Skeletal muscle cell (primary cell): ENCODE results near the gene CBX1.

ENCODE experiments used
- DNase-seq: peaks from one replicate; pipeline ENCODE4 v3.0.0-alpha.2; 2010; ENCODE audit warnings: low read depth
- H3K4me3 ChIP-seq: 2 replicates; pipeline ENCODE4 v1.5.1; 2011; ENCODE audit warnings: low read depth, mild to moderate bottlenecking, control low read depth, low read length, moderate library complexity

The CBX1 gene

DNA sequence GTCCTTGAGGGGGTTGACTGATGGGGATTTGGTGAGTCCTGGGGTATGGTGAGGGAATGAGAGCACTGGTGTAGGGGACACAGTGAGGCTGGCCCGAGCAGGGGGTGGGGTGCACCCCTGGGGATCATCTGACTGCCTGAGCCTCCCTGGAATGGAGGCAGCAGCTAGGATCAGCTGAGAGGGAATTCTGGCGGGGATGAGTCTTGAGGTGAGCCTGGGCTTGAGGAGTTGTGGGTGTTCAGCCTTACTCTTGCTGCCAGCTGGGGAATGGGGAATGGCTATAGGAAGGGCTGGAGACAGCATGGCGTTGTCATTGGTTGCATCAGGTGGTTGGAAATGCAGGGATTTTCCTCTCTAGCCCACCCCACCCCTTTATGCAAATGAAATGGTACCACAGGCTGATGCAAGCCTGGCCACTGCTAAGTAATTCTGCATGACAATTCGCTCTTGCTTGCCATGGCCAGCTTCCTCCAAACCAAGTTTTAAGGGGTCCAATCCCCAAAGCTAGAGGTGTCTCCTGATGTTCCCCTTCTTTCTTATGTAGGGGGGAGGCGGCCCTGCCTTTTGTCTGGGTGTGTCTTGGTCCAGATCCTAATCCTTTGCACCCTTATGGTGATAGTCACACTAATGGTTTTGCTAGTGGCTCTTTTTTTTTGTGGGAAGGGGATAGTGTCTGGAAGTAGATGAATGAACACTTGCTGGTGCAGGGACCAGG, 45.6 kb downstream of the CBX1 start:
- H3K4me3 ChIP-seq: peak overlapping the region; percentile 46
- peak; percentile 74 for DNase-seq

DNA sequence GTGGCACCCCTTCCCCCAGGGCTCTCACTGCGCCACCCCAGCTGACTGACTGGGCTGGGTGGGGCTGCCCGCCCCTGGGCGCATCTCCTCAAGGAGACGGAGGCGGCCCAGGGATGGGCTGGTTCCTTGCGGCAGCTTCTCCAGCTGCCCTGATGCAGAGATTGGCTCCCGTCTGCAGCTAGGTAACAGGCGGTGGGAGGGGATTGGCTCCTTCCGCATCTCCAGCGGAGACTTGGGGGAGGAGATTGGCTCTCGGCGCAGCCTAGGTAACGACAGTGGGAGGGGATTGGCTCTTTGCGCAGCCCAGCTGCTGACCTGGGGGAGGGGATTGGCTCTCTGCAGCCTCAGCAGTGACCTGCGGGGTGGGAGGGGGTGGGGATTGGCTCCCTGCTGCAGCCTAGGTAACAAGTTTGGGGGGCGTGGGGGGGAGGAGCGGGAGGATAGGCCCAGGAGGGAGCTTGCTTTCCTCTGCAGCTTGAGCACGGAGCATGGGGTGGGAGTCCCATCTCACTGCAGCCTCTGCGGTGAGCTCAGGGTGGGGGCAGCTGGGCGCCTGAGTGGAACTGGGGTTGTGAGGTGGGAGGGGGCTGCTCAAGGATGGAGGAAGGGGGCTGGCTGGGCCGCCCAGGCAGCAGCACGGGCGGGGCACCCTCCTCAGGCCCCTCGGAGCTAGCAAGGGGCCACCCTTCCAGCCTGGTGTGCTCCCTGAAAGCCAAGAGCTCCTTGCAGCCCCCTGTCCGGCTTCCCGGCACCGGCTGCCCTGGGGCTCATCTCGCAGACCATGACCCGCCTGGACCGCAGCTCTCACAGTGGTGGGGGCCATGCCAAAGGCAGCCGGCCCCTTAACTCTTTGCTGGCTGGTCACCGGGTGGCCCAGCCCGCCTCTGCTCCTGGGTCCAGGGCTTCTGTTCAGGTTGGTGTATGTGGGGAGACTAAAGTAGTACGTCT, 46.8 kb downstream of the CBX1 start:
- H3K4me3 ChIP-seq: peak overlapping the region; percentile 46
- DNase-seq: peak; percentile 73

DNA sequence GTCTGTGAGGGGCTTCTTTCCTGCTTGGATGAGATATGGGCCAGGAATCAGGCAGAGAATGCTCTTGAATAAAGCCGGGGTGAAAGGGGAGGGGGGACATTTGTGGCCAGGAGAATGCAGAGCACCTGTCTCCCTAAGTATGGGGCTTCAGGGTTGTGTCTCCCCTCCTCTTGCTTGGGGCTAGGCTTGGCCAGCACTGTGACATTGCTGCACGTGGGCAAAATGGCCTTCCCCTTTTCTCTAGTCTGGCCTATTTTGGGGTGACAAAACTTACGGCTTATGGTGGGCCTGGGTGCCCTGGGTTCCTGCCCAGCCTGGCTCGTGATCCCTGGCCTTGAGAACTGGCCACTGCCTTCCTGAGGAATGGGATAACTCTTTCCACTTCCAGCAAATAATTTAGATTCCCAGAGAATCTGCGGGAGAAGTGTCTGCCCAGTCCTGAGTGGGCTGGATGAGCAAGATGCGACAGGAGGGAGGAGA, 47.5 kb downstream of the CBX1 start:
- peak overlapping the region; percentile 46 for H3K4me3 ChIP-seq

DNA sequence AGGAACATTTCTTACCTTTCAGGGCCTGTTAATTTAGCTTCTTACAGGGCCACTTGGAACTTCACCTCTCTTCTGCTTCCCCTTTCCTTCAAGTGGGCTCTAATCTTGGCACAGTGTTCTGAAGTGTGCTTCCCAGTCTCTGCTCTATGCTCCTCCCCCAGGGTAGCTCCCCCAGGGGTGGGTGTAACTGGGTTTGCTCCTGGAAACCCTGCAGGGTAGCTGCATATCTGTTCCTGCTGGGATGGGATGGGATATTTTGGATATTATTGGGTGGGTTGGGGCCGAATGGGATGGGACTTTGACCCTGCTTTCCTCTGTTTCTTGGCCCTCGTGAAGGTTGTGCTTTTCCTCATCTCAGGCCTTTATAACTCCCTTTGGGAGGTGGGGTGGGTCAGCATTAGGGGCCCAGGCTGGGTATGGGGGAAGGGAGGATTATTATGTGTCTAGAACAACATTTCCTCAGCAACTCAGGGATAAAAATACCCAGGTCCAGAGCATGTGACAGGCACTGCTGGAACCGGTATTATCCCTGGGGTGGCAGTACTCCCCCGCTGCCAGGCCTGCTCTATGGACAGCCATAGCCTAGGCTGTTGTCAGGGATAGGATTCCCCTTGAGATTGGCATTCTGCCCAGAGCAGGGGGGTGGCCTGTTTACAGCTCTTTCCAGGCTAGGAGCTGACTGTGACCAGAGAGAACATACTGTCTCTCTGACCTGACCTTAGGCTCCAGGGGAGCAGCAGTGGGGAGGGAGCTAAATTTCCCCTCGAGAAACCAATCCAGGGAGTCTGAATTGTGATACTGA, 48.1 kb downstream of the CBX1 start:
- peak overlapping the region; percentile 35 for H3K4me3 ChIP-seq
- DNase-seq: no peak

More for the DNA sequence above, 47.5 kb downstream of the CBX1 start:
- DNase-seq: no peak

DNA sequence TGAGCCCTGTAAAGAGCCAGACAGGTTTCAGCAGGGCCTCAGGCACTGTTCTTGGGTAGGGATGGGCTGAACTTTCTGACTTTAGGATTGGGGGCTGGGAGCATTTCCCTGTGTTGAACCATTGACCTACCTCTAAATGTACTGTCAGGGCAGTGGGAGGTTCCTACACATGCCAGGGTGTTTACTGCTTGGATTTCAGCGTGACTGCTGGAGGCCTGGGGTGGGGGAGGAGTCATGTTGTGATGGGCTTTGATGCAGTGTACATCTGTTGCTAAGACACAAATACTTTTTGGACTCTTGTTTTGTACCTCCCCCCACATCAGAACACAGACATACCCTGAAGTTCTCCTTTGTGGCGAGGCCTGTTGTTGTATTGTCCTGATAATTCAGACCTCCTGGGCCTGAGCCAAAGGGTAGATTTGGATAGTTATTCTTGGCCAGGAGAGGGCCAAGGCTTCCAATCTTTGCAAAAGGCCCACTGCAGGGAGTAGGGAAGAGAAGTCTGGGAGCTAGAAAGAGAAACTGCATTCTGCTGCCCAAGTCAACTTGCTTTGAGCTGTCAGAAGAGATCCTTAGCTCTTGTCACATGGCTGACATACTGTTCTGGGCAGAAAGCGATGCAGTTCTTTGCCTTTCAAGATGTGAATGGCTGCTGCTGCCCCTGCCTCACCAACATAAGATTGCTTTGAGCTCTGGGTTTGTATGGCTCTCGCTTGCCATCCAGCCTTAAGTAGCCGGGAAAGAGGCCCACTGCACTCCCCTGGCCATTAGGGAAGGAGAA, 49.4 kb downstream of the CBX1 start:
- H3K4me3 ChIP-seq: peak overlapping the region; percentile 35

DNA sequence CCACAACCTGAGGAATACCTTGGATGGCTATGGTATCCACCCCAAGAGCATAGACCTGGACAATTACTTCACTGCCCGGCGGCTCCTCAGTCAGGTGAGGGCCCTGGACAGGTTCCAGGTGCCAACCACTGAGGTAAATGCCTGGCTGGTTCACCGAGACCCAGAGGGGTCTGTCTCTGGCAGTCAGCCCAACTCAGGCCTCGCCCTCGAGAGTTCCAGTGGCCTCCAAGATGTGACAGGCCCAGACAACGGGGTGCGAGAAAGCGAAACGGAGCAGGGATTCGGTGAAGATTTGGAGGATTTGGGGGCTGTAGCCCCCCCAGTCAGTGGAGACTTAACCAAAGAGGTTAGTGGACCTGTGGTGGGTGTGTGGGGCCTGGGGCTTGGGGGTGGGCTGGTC, 50.0 kb downstream of the CBX1 start:
- peak overlapping the region; percentile 35 for H3K4me3 ChIP-seq
- no peak for DNase-seq

More for the DNA sequence above, 49.4 kb downstream of the CBX1 start:
- DNase-seq: peak; percentile 70

DNA sequence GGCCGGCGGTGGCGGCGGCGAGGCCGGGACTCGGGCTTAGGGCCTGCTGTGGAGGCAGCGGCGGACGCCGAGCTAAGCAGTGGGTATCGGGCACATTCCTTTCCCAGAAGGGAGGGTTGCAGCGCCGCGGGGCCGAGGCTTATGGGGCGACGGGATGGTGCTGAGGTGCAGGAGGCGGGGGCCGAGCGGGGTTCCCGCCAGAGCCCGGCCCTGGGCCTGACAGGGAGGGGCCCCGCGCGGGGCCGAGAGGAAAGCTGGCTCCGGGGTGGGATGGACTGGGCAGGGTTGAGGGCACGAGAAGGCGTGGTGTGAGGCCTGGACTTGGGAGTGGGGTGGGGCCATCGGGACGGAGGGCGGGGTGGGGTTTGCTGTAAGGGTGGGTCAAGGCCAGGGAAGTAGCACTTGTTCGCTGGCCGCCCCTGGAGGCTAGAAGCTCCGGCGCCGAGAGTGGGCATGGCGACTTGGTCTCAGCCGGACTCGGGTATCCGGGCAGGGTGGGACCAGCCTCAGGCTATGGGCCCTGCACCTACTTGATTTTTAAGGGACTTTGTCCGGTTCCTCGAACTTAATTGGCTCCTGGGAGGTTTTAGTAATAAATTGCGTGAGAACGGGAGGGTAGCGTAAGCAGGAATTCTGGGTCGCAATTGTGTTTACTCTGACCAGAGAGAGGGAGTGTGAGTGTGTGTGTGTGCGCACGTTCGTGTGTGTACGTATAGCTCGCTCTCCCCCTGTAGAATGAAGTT, 52.7 kb downstream of the CBX1 start:
- peak overlapping the region; percentile 81 for H3K4me3 ChIP-seq
- peak; percentile 73 for DNase-seq

DNA sequence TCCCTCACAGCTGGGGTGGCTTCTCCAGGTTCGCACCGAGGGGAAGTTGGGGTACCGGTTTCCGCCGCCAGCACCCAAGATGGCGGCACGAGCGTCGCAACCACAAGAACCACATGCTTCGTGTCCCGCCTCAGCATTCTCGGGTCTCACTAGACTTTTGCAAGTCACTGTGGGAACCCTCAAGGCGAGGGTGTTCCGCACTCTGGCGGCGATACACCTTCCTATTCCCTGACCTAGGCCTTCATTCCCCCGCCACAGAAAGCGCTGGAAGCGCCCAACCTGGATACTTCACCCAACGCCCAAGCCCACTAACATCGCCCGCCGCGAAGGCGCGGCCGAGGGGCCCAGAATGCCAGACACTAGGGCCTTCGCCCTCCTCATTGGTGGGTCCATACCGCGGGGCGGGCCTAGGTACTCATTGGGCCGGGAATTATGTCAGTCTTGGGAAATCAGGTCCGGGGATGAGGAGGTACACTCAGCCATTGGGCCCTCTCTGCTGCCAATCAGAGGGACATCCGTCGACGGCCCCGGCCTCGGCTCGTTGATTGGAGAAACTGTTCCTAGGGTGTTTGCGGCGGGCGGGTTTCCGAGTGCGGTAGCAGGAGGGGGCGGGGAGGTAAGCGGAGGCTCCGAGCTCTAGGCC, 53.4 kb downstream of the CBX1 start, which contains the start of gene NFE2L1:
NFE2L1 (plus strand) TSS at position 619 of the 643 bp plus-strand sequence. CDS start 2,760 bp downstream, outside the sequence.
- peak; percentile 99 for DNase-seq
- H3K4me3 ChIP-seq: peak within 1 kb of the TSS; percentile 81

DNA sequence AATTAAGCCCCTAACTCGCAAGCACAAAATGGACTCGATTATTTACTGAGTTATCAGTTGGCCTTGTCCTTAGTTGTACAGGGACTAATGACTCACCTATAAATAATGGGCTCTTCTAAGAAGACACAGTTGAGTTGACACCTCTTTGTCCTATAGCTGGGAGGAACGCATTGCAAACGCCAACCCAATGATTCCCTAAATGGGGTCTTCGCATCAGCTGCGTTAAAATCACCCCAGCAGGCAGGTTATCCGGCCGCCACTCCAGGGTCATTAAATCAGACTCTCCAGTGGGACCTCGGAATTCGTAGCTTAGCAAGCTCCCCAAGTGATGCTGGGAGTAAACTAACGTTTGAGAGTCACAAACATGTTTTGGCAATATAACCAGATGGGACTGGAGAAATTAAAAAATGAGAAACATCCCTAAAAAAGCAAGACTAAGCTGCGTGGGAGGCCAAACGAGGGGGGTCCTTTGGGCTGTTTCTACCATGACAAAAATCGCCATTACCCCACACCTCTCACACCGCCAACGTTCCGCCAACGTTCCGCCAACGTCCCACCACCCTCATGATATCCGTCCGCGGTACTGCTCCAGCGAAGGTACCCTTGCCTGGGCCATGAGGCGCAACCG, 54.1 kb downstream of the CBX1 start:
- peak overlapping the region; percentile 81 for H3K4me3 ChIP-seq
- DNase-seq: no peak

DNA sequence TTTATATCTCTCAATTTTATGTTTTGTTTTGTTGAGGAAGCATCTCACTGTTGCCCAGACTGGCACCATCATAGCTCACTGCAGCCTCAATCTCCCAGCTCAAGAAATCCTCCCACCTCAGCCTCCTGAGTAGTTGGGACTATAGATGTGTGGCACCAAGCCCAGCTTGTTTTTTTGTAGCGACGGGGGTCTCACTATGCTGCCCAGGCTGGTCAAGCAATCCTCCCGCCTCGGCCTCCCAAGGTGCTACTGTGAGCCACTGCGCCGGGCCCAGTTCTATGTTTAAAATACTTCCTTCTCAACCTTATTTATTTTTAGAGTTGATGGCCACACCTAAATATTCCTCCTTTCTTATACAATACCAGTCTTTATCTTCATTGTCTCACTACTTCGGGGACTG, 55.0 kb downstream of the CBX1 start:
- DNase-seq: no peak
- H3K4me3 ChIP-seq: no peak overlapping the region

DNA sequence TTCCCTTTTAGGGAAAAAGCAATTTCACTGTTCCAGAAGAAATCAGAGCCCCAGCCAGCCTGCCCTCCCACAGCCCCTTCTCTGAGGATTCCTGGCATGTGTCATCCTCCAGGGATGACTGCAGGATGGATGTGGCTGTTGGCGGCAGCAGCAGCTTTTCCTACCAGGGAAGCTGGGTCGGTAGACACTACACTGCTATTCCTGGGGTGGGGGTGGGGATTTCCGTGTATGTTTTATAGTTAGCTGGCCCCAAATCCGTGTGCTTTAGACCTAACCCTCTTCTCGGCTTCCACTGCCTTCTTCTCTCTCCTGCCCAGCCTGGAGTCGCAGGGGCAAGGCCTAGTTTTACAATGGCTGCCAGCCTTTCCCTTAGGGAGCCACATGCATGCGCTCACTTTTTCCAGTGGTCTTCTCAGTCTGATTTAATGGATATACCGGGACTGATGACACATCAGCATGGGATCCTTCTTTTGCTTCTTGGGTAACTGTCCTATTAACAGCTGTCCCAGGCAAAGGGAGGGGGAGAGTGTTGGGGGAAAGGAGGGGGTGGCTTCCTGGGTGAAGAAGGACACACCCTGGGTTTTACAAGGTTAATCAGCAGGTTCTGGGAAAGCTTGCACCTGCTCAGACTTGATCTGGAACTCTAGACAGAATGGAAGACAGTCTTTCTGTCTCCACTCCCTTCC, 55.8 kb downstream of the CBX1 start:
- no peak overlapping the region for H3K4me3 ChIP-seq

DNA sequence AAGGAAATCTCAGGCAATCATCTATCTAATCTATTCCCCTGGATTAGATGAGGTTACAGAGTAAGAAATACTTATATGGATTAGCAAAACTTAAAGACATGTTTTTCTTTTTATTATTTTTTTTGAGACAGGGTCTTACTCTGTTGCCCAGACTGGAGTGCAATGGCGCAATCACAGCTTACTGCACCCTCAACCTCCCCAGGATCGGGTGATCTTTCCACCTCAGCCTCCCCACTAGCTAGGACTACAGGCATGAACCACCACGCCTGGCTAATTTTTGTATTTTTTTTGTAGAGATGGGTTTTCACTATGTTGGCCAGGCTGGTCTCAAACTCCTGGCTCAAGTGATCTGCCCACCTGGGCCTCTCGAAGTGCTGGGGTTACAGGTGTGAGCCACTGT, 56.4 kb downstream of the CBX1 start:
- no peak overlapping the region for H3K4me3 ChIP-seq
- no peak for DNase-seq

More for the DNA sequence above, 55.8 kb downstream of the CBX1 start:
- DNase-seq: no peak

DNA sequence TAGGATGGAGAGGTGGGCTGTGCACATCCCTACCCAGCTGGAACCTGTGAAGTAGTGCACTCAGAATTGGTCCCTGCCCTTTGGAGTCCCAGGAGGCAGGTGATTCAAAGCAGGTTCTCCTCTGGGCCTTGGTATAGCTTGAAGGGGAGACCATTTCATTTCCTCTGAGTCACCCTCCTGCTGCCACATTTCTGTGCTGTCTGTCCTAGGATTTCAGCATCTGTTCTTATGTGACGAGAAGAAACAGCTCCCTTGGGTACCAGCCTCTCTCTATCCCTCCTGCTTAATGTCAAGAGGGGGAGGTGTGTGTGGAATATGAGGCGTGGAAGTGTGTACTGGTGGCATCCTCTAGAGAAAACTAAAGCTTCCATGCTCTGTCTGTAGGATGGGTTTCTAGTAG, 58.1 kb downstream of the CBX1 start:
- no peak overlapping the region for H3K4me3 ChIP-seq
- no peak for DNase-seq

DNA sequence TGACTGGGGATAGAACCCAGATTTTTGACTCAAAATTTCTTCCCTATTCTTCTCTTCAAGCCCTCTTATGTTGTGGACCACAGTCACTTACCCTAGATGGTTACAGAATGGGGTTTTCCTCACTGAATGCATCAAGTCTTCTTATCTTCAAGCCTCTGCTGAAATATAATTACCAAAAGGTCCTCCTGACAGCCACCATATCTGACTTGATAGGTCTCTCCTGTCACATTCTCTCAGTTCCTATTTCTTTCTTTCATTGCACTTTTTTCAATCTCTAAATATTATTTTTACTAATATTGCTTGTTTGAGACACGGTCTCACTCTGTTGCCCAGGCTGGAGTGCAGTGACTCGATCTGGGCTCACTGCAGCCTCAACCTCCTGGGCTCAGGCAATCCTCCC, 62.6 kb downstream of the CBX1 start:
- no peak for DNase-seq
- no peak overlapping the region for H3K4me3 ChIP-seq

DNA sequence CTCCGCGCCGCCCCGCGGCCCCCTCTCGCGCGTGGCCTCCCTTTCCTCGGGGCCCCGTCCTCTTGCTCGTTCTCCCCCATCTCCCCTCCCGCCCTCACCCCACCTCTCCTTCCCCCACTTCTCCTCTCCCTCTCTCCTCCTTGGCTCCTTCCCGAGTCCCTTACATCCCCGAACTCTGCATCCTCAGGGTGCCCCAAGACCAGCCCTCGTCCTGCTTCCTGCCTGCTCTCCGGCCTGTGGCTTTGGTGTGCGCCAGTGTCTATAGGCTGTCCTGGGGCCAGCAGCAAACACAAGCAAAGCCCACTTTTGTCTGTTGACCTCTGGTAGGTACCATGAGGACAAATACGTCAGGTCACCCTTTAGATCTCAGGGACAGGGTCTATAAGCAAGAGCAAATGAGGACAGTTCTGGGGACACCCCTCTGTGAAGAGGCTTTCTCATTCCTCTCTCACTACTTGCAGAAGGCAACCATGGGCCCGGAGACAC, 63.4 kb downstream of the CBX1 start:
- H3K4me3 ChIP-seq: peak overlapping the region; percentile 68
- no peak for DNase-seq

DNA sequence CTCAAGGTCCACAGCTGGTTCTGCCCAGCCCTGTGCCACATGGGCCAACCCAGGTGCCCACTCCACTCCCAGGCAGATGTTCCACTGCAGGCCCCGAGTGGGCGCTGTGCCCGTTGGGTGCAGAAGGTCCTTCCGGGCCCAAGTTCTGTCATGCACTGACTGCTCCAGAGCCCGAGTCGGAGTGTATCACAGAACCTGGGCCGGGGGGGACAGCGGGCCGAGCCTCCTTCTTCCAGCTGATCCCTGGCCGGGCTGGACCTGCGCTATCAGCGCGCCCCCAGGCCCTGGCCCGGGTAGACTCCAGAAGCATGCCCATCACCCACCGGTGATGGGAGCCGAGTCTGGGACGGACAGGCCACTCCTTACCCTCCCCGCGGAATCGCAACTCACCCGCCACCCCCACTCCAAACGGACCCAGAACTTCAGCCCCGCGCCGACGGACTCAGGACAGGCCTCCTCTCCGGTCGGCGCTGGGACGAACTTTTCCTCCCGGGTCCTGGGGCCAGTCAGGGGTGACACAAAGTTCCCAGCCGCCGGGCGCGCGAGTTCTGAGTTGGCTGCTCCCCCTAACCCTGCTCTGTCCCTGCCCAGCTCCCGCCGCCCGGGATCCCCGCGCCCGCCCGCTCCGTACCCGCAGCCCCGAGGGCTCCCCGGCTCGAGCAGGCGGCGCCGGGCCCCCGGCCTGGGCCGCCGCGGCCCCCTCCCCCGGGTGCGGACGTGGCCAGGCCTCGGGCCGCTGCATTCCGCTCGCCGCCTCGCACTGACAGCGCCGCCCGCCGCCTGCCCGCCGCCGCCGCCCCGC, 64.0 kb downstream of the CBX1 start, which contains the start of gene COPZ2:
COPZ2 (minus strand) TSS at position 762 of the 802 bp plus-strand sequence; CDS start at position 742, 20 bp downstream.
- no peak for DNase-seq
- peak within 1 kb of the TSS; percentile 68 for H3K4me3 ChIP-seq
